GM08714 (cell line): ENCODE data around the gene CCDC88C.

Source experiments
- H3K4me3 ChIP-seq: fragments of 200-500 bp; sonication (Bioruptor generic); 2 replicates; pipeline ENCODE4 v1.5.1; 2014; ENCODE audit warnings: mild to moderate bottlenecking, low read length, inconsistent platforms
- ZNF274 ChIP-seq: IDR thresholded peaks from 2 replicates; pipeline ENCODE4 v1.6.1; 2012; ENCODE audit warnings: mild to moderate bottlenecking, low read depth, low read length

Gene CCDC88C

DNA sequence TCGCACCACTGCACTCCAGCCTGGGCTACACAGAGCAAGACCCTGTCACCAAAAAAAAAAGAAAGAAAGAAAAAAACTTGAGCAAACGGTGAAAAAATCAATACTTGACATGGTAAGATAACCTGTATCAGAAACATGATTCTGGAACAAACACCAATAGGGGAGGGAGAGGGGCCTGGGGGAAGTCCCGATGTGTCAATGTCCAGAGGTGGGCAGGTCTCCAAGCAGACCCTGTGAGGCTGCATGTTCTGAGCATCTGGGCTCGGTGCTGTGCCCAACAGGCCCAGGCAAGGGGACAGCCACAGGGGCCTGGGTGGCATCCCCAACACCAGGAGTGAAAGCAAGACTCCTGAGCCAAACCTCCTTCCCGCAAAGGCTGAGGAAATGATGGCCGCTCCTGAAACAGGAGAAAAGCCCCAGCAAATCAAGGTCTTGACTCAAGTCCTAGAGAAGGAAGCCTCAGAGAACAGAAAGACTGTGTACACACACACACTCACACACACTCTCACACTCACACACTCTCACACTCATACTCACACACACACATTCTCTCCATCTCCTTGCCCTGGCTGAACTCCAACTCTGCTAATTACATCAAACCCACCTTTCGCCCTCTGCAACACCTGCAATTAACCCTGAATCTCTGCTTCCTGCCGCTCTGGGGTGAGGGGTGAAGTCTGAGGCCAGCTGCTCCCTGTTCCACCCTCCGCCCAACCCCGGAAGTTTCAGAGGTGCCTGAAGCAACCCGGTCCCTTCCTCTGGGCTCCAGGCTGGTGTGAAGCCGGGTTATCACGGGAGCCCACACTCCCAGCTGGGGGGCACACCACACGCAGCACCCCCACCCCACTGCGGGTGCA is 20.4 kb downstream of the CCDC88C start:
- TF ChIP-seq ZNF274 = no peak
- H3K4me3 ChIP-seq = peak overlapping the region; percentile 34; the same call in 1 of the 2 replicates

- peak overlapping the region; percentile 7; the same call in 1 of the 2 replicates for H3K4me3 ChIP-seq
- TF ChIP-seq ZNF274 = no peak
Measured at GRCh38 chr14:91396013-91396660, 21.5 kb downstream of the CCDC88C start.

GRCh38 chr14:91395466-91395865 is 22.2 kb downstream of the CCDC88C start:
- H3K4me3 ChIP-seq = no peak overlapping the region; the same call in 1 of the 2 replicates
- TF ChIP-seq ZNF274 = no peak

DNA sequence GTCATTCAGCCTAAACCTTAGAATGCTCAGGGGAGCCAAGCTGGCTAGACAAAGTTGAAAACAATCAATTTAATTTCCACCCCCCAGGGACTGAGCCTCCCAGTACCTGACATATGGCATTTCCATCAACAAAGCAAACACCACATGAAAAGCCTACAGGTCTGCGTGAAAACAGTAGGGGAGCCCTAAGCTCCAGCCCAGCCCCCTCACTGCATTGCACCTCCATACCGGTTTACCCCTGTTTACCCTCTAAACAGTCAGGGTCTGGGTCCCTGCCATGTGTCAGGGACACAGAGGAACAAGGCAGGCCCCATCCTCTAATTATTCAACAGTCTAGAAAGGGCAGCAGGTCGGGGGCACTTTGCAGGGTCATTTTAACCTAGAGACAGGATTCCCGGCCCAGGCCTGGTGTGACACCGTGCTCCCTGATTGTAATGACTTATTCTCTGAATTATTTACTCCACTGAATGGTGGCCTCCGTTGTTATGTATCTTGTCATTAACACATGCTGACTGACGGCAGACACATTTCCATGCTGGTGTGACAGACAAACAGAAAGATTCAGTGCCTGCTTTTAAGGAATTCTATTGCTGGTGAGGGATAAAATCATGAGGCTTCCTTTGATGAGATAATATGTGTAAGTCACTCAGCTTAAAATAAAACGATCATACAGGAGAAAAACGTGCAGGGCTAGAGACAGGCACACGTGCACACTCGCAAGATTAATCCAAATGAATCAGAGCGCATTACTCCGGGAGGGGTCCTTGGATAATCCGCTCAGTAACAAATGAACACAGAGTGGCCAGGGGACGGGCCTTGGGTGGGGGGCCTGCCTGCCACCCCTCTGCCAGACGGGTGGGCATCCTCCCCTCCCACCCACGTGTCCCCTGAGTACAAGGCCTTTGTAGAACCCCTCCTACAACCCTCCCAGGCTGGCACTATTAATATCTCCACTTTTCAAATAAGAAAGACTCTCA is 23.2 kb downstream of the CCDC88C start:
- H3K4me3 ChIP-seq = no peak overlapping the region
- TF ChIP-seq ZNF274 = no peak

- H3K4me3 ChIP-seq = no peak overlapping the region
- no peak for TF ChIP-seq ZNF274
Measured at GRCh38 chr14:91392623-91393303, 24.9 kb downstream of the CCDC88C start.

DNA sequence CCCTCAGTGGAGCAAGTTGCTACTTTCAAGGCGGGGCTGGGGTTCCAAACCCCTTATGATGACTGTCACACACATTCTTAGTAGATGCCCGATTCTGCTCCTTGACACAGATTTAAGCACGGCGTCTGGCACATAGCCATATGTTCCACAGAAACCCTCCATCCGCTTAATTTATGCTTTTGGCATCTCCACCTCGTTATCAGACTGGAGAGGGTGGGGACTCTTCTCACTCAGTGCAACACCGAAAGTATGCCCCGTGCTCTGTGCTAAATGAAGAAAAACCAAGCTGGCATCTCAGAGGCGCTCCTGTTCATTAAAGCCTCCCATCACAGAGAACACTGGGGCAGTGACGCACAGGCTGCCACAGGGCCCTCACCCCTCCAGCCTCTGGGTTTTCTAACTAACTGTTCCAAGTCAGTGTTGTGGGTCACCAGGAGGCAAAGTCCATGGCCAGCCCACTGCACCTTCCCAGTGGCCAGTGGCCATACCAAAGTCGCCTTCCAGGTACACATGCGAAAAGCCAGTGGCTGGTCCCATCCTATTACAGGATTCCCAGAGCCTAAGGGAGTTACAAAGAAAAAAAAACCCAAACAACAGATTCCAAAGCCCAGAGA is 27.3 kb downstream of the CCDC88C start:
- TF ChIP-seq ZNF274 = no peak
- no peak overlapping the region for H3K4me3 ChIP-seq

DNA sequence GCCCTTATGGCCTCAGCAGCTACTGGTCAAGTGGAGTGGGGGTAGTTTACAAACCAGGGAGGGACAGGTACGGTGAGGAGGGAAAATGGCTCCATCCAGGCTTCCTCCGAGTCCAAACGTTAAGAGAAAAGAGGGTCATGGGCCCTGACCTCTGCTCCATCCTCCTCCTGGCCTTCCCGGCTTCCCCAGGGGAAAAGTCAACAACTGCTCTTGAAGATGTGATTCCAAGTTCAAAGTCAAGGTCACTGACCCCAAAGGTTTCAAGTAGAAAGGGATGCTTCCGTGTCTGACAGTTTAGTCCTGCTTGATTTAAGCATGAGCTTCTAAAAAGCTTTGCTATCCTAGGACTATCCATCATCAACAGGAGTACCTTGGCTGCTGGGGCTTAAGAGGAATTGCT is 28.5 kb downstream of the CCDC88C start:
- TF ChIP-seq ZNF274 = no peak
- no peak overlapping the region; the same call in 1 of the 2 replicates for H3K4me3 ChIP-seq

DNA sequence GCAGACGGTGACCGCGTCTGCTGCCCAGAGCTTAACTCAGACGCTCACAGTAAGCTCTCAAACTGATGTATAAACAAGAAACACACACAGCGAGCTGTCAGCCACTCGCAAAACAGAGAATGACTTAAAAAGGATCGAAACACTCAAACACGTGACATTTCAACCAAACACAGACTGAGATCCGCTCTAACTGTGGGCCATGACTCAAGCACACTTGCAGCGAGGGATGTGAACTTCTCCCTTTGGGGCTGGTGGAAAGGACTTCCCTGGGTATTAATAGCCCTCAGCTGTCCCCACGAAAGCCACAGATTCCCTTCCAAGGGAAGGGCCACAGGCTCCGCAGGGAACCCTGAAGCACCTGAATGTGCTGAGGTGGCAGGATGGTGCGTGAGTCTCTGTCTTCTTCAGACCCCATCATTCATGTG is 29.1 kb downstream of the CCDC88C start:
- H3K4me3 ChIP-seq = no peak overlapping the region; the same call in 1 of the 2 replicates
- no peak for TF ChIP-seq ZNF274

- no peak for TF ChIP-seq ZNF274
- no peak overlapping the region for H3K4me3 ChIP-seq
Measured at GRCh38 chr14:91387951-91388381, 29.7 kb downstream of the CCDC88C start.

GRCh38 chr14:91387169-91387835 is 30.3 kb downstream of the CCDC88C start:
- H3K4me3 ChIP-seq = no peak overlapping the region
- TF ChIP-seq ZNF274 = no peak

GRCh38 chr14:91385697-91386096 is 31.9 kb downstream of the CCDC88C start:
- no peak overlapping the region for H3K4me3 ChIP-seq
- no peak for TF ChIP-seq ZNF274

GRCh38 chr14:91385224-91385623 is 32.4 kb downstream of the CCDC88C start:
- no peak for TF ChIP-seq ZNF274
- H3K4me3 ChIP-seq = no peak overlapping the region
